Measurements from ENCODE around the gene SPAM1. TPM values are rescaled to one million over a fixed set of nuclear protein-coding genes. Genes with fewer than 3 reads are reported as not detected.

Gene SPAM1
- total RNA-seq, 4 donors from 2014 or later, result not detected

- Histone ChIP-seq H3K9me3 (no peaks in the 10 kb centered on the region), H3K27me3 (no peaks in the 10 kb centered on the region), H3K4me3 (replicated peaks in 1 of 3) (no peak overlapping the region), H3K27ac (no peak overlapping the region), H3K4me1 (no peaks in the 10 kb centered on the region), H3K36me3 (no peaks in the 10 kb centered on the region)
- no peak for TF ChIP-seq POLR2A (IDR thresholded peaks at IDR 0.05)
- TF ChIP-seq CTCF (IDR thresholded peaks at IDR 0.05), result no peak
- no peak for DNase-seq
- WGBS, 2 donors, result 91 to 93% methylated on average over 8 of the region's 8 CpGs
- intact Hi-C loops (cut with DNase I), result no loop called here
These were observed 6.7 kb upstream of the SPAM1 start for GRCh38 chr7:123918309-123918708.

DNA sequence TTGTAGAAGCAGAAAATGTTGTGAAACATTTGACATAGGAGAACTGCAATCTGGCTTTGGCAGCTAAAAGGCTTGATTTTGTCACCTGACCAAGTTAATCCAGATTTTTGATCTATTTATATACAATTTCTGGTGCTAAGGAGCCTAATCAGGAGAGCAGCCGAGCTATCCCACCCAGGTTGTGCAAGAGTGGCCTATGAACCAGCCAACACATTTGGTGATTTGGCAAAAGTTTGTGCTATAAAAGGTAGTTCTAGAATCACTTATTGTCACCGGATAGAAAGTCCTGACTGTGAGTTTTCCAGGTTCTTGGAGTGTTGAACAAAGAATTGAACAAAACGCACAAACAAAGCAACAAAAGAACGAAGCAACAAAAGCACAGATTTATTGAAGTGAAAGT, 1.4 kb upstream of the SPAM1 start:
- H3K27ac ChIP-seq, result no peak overlapping the region

DNA sequence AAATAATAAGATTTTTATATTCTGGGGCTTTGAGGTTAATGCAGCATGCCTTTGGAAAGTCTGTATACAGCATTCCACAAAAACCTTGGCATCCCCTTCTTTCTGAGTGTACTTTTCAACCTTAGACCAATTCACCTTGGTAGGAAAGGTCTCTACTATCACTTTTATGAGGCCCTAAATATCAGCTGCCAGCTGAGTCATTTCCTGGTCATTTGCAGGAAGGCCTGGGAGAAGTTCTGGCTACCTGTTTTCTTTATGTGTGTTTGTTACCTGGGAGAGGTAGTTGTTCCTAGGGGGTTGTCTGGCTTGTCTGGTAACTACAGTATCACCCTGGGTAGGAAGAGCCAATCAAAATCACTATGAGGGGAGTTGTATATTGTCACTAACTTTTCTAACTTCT, 4.1 kb downstream of the SPAM1 start:
- DNase-seq, result no peak
- H3K27me3 ChIP-seq, result no peaks in the 10 kb centered on the region
- no peak overlapping the region for H3K4me3 ChIP-seq (replicated peaks in 1 of 3)
- TF ChIP-seq CTCF (IDR thresholded peaks at IDR 0.05) (no peak), POLR2A (IDR thresholded peaks at IDR 0.05) (no peak)
- H3K4me1 ChIP-seq, result no peaks in the 10 kb centered on the region
- intact Hi-C loops (cut with DNase I), result no loop called here
- no peaks in the 10 kb centered on the region for H3K36me3 ChIP-seq
- no peaks in the 10 kb centered on the region for H3K9me3 ChIP-seq
- H3K27ac ChIP-seq, result no peak overlapping the region

More for the DNA sequence above, 1.4 kb upstream of the SPAM1 start:
- Histone ChIP-seq H3K4me3 (replicated peaks in 1 of 3) (no peak overlapping the region), H3K4me1 (no peaks in the 10 kb centered on the region), H3K36me3 (no peaks in the 10 kb centered on the region), H3K27me3 (no peaks in the 10 kb centered on the region), H3K9me3 (no peaks in the 10 kb centered on the region)
- intact Hi-C loops (cut with DNase I), result no loop called here
- 93 to 96% methylated on average over 4 of the region's 4 CpGs for WGBS, 2 donors
- no peak for DNase-seq
- TF ChIP-seq POLR2A (IDR thresholded peaks at IDR 0.05) (no peak), CTCF (IDR thresholded peaks at IDR 0.05) (no peak)

GRCh38 chr7:123929655-123930054, 4.6 kb downstream of the SPAM1 start:
- no peaks in the 10 kb centered on the region for H3K9me3 ChIP-seq
- no peak overlapping the region for H3K4me3 ChIP-seq (replicated peaks in 1 of 3)
- H3K27ac ChIP-seq, result no peak overlapping the region
- no peaks in the 10 kb centered on the region for H3K27me3 ChIP-seq
- no peak for DNase-seq
- H3K36me3 ChIP-seq, result no peaks in the 10 kb centered on the region
- no peak for TF ChIP-seq POLR2A (IDR thresholded peaks at IDR 0.05)
- TF ChIP-seq CTCF (IDR thresholded peaks at IDR 0.05), result no peak
- WGBS, 2 donors, result 35 to 40% methylated on average over 2 of the region's 2 CpGs
- intact Hi-C loops (cut with DNase I), result no loop called here
- no peaks in the 10 kb centered on the region for H3K4me1 ChIP-seq

- no peak overlapping the region for H3K27ac ChIP-seq
- H3K4me3 ChIP-seq (replicated peaks in 1 of 3), result no peak overlapping the region
- H3K27me3 ChIP-seq, result no peaks in the 10 kb centered on the region
- WGBS, 2 donors, result 68 to 75% methylated on average over 1 of the region's 1 CpG
- no peaks in the 10 kb centered on the region for H3K36me3 ChIP-seq
- TF ChIP-seq CTCF (IDR thresholded peaks at IDR 0.05), result no peak
- TF ChIP-seq POLR2A (IDR thresholded peaks at IDR 0.05), result no peak
- H3K4me1 ChIP-seq, result no peaks in the 10 kb centered on the region
- DNase-seq, result no peak
- H3K9me3 ChIP-seq, result no peaks in the 10 kb centered on the region
- intact Hi-C loops (cut with DNase I), result no loop called here
These were observed 10.7 kb downstream of the SPAM1 start for GRCh38 chr7:123935436-123936381.

Measured in thyroid gland (tissue), 4 donors.